ENCODE measurements around the gene ATAD3A.

- TF ChIP-seq POLR2A (IDR thresholded peaks at IDR 0.05) (no peak), EP300 (IDR thresholded peaks at IDR 0.05) (no peak)
- TF ChIP-seq, protein P1, sequence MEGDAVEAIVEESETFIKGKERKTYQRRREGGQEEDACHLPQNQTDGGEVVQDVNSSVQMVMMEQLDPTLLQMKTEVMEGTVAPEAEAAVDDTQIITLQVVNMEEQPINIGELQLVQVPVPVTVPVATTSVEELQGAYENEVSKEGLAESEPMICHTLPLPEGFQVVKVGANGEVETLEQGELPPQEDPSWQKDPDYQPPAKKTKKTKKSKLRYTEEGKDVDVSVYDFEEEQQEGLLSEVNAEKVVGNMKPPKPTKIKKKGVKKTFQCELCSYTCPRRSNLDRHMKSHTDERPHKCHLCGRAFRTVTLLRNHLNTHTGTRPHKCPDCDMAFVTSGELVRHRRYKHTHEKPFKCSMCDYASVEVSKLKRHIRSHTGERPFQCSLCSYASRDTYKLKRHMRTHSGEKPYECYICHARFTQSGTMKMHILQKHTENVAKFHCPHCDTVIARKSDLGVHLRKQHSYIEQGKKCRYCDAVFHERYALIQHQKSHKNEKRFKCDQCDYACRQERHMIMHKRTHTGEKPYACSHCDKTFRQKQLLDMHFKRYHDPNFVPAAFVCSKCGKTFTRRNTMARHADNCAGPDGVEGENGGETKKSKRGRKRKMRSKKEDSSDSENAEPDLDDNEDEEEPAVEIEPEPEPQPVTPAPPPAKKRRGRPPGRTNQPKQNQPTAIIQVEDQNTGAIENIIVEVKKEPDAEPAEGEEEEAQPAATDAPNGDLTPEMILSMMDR (IDR thresholded peaks at IDR 0.05): no peak
These were observed 22.6 kb downstream of the ATAD3A start for GRCh38 chr1:1534401-1535154.

All from ovary (tissue), 3 donors.